ENCODE results near the gene LRP10.
A peak's percentile ranks its signal among the peaks of the same experiment; 100 is the strongest.
"Not testable (repeated sequence)": the region's sequence is repeated elsewhere in the genome, so short reads cannot be mapped to it uniquely, and the experiment has no call there.

The LRP10 gene

GRCh38 chr14:22844221-22845102 is 27.1 kb upstream of the LRP10 start:
- DNase-seq: no peak

- DNase-seq: no peak
Measured at GRCh38 chr14:22845103-22845394, 26.5 kb upstream of the LRP10 start.

- no peak for DNase-seq
Measured at GRCh38 chr14:22845821-22846625, 25.5 kb upstream of the LRP10 start.

GRCh38 chr14:22846811-22847307 is 24.7 kb upstream of the LRP10 start:
- DNase-seq: no peak

- peak; percentile 65 for DNase-seq
Measured at GRCh38 chr14:22847661-22848341, 23.7 kb upstream of the LRP10 start.

- peak; percentile 97 for DNase-seq
Measured at GRCh38 chr14:22848351-22849164, 23.0 kb upstream of the LRP10 start.

GRCh38 chr14:22849212-22849819 is 22.2 kb upstream of the LRP10 start:
- peak; percentile 88 for DNase-seq

GRCh38 chr14:22850944-22851764 is 20.4 kb upstream of the LRP10 start:
- peak; percentile 93 for DNase-seq

GRCh38 chr14:22852178-22852577 is 19.4 kb upstream of the LRP10 start:
- DNase-seq: not testable (repeated sequence)

GRCh38 chr14:22852599-22852939 is 19.0 kb upstream of the LRP10 start:
- DNase-seq: no peak

- DNase-seq: peak; percentile 95
Measured at GRCh38 chr14:22852940-22853767, 18.4 kb upstream of the LRP10 start.

- DNase-seq: not testable (repeated sequence)
Measured at GRCh38 chr14:22854296-22854695, 17.2 kb upstream of the LRP10 start.

GRCh38 chr14:22854963-22855724 is 16.4 kb upstream of the LRP10 start:
- DNase-seq: no peak

GRCh38 chr14:22856428-22856827 is 15.1 kb upstream of the LRP10 start:
- no peak for DNase-seq

- not testable (repeated sequence) for DNase-seq
Measured at GRCh38 chr14:22860377-22860776, 11.2 kb upstream of the LRP10 start.

- no peak for DNase-seq
Measured at GRCh38 chr14:22861651-22862050, 9.9 kb upstream of the LRP10 start.

- DNase-seq: no peak
Measured at GRCh38 chr14:22864979-22865378, 6.6 kb upstream of the LRP10 start.

- no peak for DNase-seq
Measured at GRCh38 chr14:22865424-22866405, 5.8 kb upstream of the LRP10 start.
